ENCODE measurements around the gene RNU5D-1. TPM values are rescaled to one million over a fixed set of nuclear protein-coding genes. Genes with fewer than 3 reads are reported as not detected.

The RNU5D-1 gene
- total and polyA plus RNA-seq, 2 of the 13 experiments (the other 11 are each of a cell fraction or from before 2014, with no cell fraction given), result 165 TPM; not detected in 1

GRCh38 chr1:44730741-44731512 is at the start of gene RNU5D-1 (continued):
- TF ChIP-seq ZNF563 (CRISPR knock-in tag; IDR thresholded peaks at IDR 0.05) (no peak), POLR2A (IDR thresholded peaks at IDR 0.05; ENCODE audit: insufficient read depth in 1 of 2, low read depth in 2 of 2, low read length in 2 of 2) (peak; percentile 97 to 100), NR2F1 (CRISPR knock-in tag; IDR thresholded peaks at IDR 0.05) (no peak; a peak in 2 of 4 replicates), ZSCAN20 (CRISPR knock-in tag; IDR thresholded peaks at IDR 0.05; ENCODE audit: borderline replicate concordance) (no peak), TMF1 (CRISPR knock-in tag; IDR thresholded peaks at IDR 0.05; ENCODE audit: low read depth) (no peak), ZSCAN9 (CRISPR knock-in tag; IDR thresholded peaks at IDR 0.05; ENCODE audit: borderline replicate concordance) (0 out of 2 replicates have a peak, but pooled peaks have one; percentile 42), FIP1L1 (IDR thresholded peaks at IDR 0.05; ENCODE audit: borderline replicate concordance, insufficient read depth, low read depth, low read length) (no peak), MZF1 (CRISPR knock-in tag; IDR thresholded peaks at IDR 0.05; ENCODE audit: borderline replicate concordance) (no peak), ZMYM2 (CRISPR knock-in tag; IDR thresholded peaks at IDR 0.05) (no peak), TEAD3 (CRISPR knock-in tag; optimal IDR thresholded peaks at IDR 0.05; ENCODE audit: borderline replicate concordance) (peak; percentile 94), RELA (CRISPR knock-in tag; IDR thresholded peaks at IDR 0.05) (no peak), MAF1 (CRISPR knock-in tag; IDR thresholded peaks at IDR 0.05; ENCODE audit: borderline replicate concordance) (no peak), KDM2A (CRISPR knock-in tag; IDR thresholded peaks at IDR 0.05; ENCODE audit: borderline replicate concordance, low read depth) (peak; percentile 31; the same call in 1 of the 2 replicates), ELF3 (CRISPR knock-in tag; IDR thresholded peaks at IDR 0.05) (peak; percentile 37), ZNF44 (CRISPR knock-in tag; IDR thresholded peaks at IDR 0.05) (0 out of 2 replicates have a peak, but pooled peaks have one; percentile 50), RBM39 (IDR thresholded peaks at IDR 0.05; ENCODE audit: low read depth, low read length, poor library complexity, severe bottlenecking) (no peak), EED (CRISPR knock-in tag; IDR thresholded peaks at IDR 0.05) (no peak), WIZ (CRISPR knock-in tag; IDR thresholded peaks at IDR 0.05) (no peak), NFIB (CRISPR knock-in tag; IDR thresholded peaks at IDR 0.05; ENCODE audit: borderline replicate concordance) (no peak), THAP11 (CRISPR knock-in tag; IDR thresholded peaks at IDR 0.05) (peak; percentile 75), ZNF333 (CRISPR knock-in tag; IDR thresholded peaks at IDR 0.05; ENCODE audit: borderline replicate concordance) (no peak), SMAD1 (CRISPR knock-in tag; IDR thresholded peaks at IDR 0.05; ENCODE audit: borderline replicate concordance, low read depth) (no peak), ZBTB1 (CRISPR knock-in tag; IDR thresholded peaks at IDR 0.05; ENCODE audit: borderline replicate concordance) (no peak), U2AF1 (optimal IDR thresholded peaks at IDR 0.05; ENCODE audit: low read depth, low read length) (no peak)
- TF ChIP-seq, protein P1, sequence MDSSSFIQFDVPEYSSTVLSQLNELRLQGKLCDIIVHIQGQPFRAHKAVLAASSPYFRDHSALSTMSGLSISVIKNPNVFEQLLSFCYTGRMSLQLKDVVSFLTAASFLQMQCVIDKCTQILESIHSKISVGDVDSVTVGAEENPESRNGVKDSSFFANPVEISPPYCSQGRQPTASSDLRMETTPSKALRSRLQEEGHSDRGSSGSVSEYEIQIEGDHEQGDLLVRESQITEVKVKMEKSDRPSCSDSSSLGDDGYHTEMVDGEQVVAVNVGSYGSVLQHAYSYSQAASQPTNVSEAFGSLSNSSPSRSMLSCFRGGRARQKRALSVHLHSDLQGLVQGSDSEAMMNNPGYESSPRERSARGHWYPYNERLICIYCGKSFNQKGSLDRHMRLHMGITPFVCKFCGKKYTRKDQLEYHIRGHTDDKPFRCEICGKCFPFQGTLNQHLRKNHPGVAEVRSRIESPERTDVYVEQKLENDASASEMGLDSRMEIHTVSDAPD (CRISPR knock-in tag; IDR thresholded peaks at IDR 0.05), result no peak
- TF ChIP-seq, protein P2, sequence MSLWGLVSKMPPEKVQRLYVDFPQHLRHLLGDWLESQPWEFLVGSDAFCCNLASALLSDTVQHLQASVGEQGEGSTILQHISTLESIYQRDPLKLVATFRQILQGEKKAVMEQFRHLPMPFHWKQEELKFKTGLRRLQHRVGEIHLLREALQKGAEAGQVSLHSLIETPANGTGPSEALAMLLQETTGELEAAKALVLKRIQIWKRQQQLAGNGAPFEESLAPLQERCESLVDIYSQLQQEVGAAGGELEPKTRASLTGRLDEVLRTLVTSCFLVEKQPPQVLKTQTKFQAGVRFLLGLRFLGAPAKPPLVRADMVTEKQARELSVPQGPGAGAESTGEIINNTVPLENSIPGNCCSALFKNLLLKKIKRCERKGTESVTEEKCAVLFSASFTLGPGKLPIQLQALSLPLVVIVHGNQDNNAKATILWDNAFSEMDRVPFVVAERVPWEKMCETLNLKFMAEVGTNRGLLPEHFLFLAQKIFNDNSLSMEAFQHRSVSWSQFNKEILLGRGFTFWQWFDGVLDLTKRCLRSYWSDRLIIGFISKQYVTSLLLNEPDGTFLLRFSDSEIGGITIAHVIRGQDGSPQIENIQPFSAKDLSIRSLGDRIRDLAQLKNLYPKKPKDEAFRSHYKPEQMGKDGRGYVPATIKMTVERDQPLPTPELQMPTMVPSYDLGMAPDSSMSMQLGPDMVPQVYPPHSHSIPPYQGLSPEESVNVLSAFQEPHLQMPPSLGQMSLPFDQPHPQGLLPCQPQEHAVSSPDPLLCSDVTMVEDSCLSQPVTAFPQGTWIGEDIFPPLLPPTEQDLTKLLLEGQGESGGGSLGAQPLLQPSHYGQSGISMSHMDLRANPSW (CRISPR knock-in tag; IDR thresholded peaks at IDR 0.05; ENCODE audit: borderline replicate concordance), result no peak
- TF ChIP-seq, protein P3, sequence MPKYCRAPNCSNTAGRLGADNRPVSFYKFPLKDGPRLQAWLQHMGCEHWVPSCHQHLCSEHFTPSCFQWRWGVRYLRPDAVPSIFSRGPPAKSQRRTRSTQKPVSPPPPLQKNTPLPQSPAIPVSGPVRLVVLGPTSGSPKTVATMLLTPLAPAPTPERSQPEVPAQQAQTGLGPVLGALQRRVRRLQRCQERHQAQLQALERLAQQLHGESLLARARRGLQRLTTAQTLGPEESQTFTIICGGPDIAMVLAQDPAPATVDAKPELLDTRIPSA (CRISPR knock-in tag; IDR thresholded peaks at IDR 0.05; ENCODE audit: borderline replicate concordance), result no peak

Data from HepG2 (cell line).